Bronchial epithelial cell (primary cell): Measurements from ENCODE around the gene AGAP2. TPM values are rescaled to one million over a fixed set of nuclear protein-coding genes. Genes with fewer than 3 reads are reported as not detected.
"Not testable (repeated sequence)": the region's sequence is repeated elsewhere in the genome, so short reads cannot be mapped to it uniquely, and the experiment has no call there.

Experiments used
- DNase-seq: peaks from one replicate; pipeline ENCODE4 v3.0.0-alpha.2; 2010; ENCODE audit warnings: low read depth
- FAIRE-seq: peaks from 2 replicates; lab custom pipeline; 2011; peaks lifted over from hg19 to GRCh38; lab: Jason Lieb, UNC
- H3K27me3 ChIP-seq: 2 replicates; pipeline ENCODE4 v1.5.1; 2011; ENCODE audit warnings: low read length; ENCODE audit not compliant: control insufficient read depth, insufficient read depth
- H3K36me3 ChIP-seq: 2 replicates; pipeline ENCODE4 v1.5.1; 2011; ENCODE audit warnings: low read length; ENCODE audit not compliant: control insufficient read depth, insufficient read depth
- H3K4me3 ChIP-seq: 2 replicates; pipeline ENCODE4 v1.5.1; 2011; ENCODE audit warnings: mild to moderate bottlenecking, low read depth, low read length, control low read depth
- CTCF ChIP-seq: IDR thresholded peaks from 2 replicates; pipeline ENCODE4 v1.5.1; 2011; ENCODE audit warnings: mild to moderate bottlenecking, moderate library complexity, low read length, control low read depth, inconsistent platforms; ENCODE audit not compliant: insufficient read depth, severe bottlenecking
- total RNA-seq: library from RNA; depleted of rRNA; stranded (reverse); fragments of >200 nt; gene quantifications from 2 replicates; pipeline ENCODE4 v1.2.1, GENCODE V29; 2014

AGAP2 gene
- total RNA-seq, 1 donor from 2014 or later: under 0.01 TPM

- no peak for FAIRE-seq
- TF ChIP-seq CTCF: no peak
- Histone ChIP-seq H3K27me3 (peaks cover 2% of the 10 kb centered on the region), H3K36me3 (peaks cover 1% of the 10 kb centered on the region), H3K4me3 (peak overlapping the region; percentile 92)
- DNase-seq: no peak
Measured at GRCh38 chr12:57725851-57726150, 12.7 kb downstream of the AGAP2 start.

GRCh38 chr12:57724936-57725740, 13.4 kb downstream of the AGAP2 start:
- FAIRE-seq (no peak), DNase-seq (no peak)
- Histone ChIP-seq H3K36me3 (peaks cover 3% of the 10 kb centered on the region), H3K27me3 (peaks cover 2% of the 10 kb centered on the region), H3K4me3 (no peak overlapping the region)
- TF ChIP-seq CTCF: no peak

- DNase-seq (no peak), FAIRE-seq (no peak)
- no peak for TF ChIP-seq CTCF
- H3K27me3 ChIP-seq: peaks cover 1% of the 10 kb centered on the region
- H3K4me3 ChIP-seq: no peak overlapping the region
- H3K36me3 ChIP-seq: peaks cover 3% of the 10 kb centered on the region
Measured at GRCh38 chr12:57724003-57724935, 14.3 kb downstream of the AGAP2 start.

GRCh38 chr12:57723630-57723962, 14.9 kb downstream of the AGAP2 start:
- H3K36me3 ChIP-seq: peaks cover 5% of the 10 kb centered on the region
- no peak for FAIRE-seq
- no peaks in the 10 kb centered on the region for H3K27me3 ChIP-seq
- no peak overlapping the region for H3K4me3 ChIP-seq
- TF ChIP-seq CTCF: no peak
- DNase-seq: no peak

GRCh38 chr12:57722716-57723629, 15.6 kb downstream of the AGAP2 start:
- FAIRE-seq (no peak), DNase-seq (no peak)
- Histone ChIP-seq H3K36me3 (peaks cover 5% of the 10 kb centered on the region), H3K27me3 (no peaks in the 10 kb centered on the region), H3K4me3 (no peak overlapping the region)
- TF ChIP-seq CTCF: no peak

GRCh38 chr12:57721846-57722608, 16.5 kb downstream of the AGAP2 start:
- not testable (repeated sequence) for DNase-seq, H3K27me3 ChIP-seq, H3K36me3 ChIP-seq, H3K4me3 ChIP-seq, FAIRE-seq
